HS-27A (cell line): ENCODE measurements around the gene TUBB4A.
"Not testable (repeated sequence)": the region's sequence is repeated elsewhere in the genome, so short reads cannot be mapped to it uniquely, and the experiment has no call there.

Source experiments
- DNase-seq: peaks from one replicate; pipeline ENCODE4 v3.0.0-alpha.2; 2012; ENCODE audit warnings: low read depth, missing footprints

Gene TUBB4A

GRCh38 chr19:6501740-6502648 is at the start of gene TUBB4A:
TSS of gene TUBB4A (minus strand) at chr19:6502309. CDS start at chr19:6502212, 97 bp downstream.
- DNase-seq: no peak

DNA sequence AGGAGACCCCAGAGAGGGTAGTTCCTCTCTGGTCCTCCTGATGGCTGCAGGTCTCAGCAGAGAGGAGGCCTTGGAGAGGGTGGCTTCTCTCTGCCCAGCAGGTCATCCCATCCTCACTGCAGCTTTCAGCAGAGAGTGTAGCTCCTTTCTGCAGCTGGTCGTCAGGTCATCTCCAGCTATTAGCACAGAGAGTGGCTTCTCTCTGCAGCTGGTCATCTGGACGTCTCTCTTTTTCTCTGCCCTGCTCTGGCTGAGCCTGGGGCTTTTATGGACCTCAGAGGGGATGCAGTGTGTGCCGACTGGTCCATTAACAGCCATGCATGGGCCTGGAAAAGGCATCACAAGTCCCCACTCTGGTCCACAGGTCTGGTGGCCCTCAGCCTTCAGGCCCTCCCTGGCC is 49.0 kb upstream of the TUBB4A start:
- DNase-seq: no peak

DNA sequence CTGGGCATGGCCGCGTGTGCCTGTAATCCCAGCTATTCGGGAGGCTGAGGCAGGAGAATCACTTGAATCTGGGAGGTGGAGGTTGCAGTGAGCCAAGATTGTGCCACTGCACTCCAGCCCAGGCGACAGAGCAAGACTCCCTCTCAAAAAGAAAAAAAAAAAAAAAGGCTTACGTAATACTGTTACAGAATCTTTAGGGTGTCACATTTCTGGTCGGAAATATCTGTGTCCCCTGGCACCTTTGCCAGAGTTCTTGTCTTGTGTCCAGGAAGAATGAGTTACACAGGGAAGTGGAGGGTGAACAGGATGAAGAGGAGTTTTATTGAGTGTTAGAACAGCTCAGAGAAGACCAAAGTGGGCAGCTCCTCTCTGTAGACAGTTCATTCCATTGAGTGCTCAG is 48.6 kb upstream of the TUBB4A start:
- not testable (repeated sequence) for DNase-seq

DNA sequence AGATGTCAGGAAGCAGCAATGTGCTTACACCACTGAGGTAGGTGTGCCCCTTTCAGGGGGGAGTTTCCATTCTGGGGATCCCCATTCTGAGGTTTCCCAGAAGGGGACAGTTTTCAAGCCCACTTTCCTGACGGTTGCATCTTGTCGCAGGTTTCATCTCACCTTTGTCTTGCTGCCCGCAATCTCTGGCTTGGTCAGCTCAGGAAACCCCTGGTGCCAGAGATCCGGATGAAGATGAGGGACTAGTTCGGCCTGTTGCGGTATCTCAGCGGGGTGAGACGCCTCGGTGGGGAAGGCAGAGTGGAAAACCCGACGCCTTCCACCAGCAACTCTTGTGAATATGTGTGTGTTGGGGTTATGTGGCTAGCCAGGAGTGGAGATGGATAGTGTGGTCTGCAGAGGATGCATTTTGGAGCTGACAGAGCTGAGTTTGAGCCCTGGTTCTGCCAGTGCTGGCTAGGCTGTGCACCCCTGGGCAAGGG is 41.8 kb upstream of the TUBB4A start:
- no peak for DNase-seq

- DNase-seq: no peak
These were observed 39.0 kb upstream of the TUBB4A start for GRCh38 chr19:6540918-6541689.

DNA sequence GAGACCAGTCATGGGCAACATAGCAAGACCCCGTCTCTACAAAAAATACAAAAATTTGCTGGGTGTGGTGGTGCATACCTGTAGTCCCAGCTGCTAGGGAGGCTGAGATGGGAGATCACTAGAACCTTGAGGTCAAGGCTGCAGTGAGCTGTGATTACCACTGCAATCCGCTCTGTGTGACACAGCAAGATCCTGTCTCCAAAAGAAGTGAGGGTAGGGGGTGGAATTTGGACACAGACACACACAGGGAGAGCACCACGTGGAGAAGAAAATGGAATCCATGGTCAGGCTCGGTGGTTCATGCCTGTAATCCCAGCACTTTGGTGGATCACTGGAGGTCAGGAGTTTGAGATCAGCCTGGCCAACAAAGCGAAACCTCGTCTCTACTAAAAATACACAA is 37.4 kb upstream of the TUBB4A start:
- no peak for DNase-seq

DNA sequence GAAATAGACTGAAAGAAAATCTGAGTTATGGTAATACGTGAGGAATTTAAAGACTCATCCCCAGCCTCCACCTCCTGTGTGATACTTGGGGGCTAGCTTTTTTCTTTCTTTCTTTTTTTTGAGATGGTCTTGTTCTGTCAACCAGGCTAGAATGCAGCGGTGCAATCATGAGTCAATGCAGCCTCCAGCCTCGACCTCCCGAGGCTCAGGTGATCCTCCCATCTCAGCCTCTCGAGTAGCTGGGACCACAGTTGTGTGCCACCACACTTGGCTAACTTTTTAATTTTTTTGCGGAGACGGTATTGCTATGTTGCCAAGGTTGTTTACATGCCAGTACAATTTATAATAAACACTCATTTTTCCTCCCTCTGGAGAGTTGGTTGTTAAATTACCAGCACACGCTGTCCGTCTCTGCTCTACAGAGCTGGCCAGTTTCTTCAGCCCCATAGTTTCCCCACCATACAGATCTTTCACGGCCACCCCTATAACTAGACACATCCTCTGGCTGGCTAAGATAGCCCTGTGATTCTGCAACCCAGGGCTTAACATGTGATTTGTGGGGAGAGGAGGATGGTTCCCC is 33.5 kb upstream of the TUBB4A start:
- no peak for DNase-seq

DNA sequence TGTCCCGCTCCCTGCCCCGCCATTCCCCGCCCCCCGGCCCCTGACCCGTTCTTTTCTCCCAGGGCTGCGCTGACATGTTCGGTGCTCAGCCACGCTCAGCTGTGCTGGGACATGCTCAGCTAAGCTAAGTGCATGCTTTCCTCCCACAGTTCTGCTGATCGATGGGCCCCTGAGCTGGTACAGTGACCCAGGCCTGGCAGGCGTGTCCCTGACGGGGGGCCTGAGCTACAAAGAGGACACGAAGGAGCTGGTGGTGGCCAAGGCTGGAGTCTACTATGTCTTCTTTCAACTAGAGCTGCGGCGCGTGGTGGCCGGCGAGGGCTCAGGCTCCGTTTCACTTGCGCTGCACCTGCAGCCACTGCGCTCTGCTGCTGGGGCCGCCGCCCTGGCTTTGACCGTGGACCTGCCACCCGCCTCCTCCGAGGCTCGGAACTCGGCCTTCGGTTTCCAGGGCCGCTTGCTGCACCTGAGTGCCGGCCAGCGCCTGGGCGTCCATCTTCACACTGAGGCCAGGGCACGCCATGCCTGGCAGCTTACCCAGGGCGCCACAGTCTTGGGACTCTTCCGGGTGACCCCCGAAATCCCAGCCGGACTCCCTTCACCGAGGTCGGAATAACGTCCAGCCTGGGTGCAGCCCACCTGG is 32.5 kb upstream of the TUBB4A start:
- no peak for DNase-seq

GRCh38 chr19:6533746-6534418 is 31.8 kb upstream of the TUBB4A start:
- no peak for DNase-seq

DNA sequence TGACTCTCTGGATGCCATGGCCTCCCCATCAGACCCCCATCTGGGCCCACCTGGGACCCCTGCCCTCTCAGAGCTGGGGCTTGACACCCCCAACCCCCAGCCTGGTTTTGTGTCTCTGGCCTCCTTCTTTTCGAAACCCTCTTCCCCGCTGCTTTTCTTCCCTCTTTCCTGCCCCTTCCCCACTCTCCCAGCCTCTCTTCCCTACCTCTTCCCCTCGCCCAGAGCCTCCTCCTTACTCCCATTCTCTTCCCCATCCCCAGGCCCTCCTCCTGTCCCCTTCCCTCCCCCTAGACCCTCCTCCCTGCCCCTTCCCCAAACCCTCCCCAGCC is 30.9 kb upstream of the TUBB4A start:
- no peak for DNase-seq

DNA sequence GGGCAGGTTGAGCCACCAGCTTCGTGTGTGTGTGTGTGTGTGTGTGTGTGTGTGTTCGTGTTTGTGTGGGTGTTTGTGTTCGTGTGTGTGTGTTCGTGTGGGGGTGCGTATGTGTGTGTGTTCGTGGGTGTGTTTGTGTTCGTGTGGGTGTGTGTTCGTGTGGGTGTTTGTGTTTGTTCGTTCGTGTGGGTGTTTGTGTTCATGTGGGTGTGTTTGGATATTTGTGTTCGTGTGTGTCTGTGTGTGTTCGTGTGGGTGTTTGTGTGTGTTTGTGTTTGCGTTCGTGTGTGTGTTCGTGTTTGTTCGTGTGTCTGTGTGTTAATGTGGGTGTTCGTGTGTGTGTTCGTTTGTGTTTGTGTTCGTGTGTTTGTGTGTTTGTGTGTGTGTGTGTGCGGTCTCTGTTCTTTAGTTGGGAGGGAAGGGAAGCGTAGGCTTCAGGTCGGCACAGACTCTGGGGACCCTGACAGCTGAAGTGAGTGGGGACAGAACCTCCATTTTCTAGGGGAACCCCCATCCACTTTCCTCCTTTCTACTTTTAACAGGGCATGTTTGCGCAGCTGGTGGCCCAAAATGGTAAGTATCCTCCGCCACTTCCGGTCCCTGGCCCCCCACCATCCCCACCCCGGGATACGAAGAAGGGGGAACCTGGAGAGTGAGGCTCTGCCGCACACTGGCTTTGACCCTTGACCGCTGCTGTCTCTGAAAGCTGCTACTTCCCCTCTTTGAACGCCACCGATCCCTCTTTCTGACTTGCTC is 30.3 kb upstream of the TUBB4A start:
- DNase-seq: no peak

GRCh38 chr19:6531956-6532243 is 29.8 kb upstream of the TUBB4A start:
- DNase-seq: no peak

DNA sequence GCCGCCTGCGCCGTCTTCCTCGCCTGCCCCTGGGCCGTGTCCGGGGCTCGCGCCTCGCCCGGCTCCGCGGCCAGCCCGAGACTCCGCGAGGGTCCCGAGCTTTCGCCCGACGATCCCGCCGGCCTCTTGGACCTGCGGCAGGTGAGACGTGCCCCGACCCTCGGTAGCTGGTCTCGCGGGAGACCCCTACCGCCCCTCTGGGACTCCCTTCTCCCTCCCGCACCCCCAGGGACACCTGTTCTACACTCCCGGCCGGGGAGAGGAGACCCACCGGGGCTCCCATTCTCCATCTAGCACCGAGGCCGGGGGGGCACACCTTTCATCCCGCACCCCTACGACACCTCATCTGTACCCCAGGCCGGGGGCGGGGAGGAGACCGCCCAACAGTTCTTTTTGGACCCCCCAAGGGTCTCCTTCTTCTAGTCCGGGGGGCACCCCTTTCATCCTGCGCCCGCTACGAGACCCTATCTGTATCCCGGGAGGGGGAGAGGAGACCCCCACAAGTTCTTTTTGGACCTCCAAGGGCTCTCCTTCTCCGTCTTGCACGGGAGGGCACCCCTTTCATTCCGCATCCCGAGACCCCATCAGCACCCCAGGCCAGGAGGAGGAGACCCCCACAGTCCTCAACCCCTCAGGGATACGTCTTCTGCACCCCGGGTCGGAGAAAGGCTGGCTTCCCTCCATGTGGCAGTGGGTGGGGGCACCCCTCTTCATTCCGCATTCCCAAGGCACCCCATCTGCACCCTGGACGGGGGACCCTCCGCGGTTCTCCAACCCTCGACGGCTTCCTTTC is 29.2 kb upstream of the TUBB4A start:
- DNase-seq: no peak

DNA sequence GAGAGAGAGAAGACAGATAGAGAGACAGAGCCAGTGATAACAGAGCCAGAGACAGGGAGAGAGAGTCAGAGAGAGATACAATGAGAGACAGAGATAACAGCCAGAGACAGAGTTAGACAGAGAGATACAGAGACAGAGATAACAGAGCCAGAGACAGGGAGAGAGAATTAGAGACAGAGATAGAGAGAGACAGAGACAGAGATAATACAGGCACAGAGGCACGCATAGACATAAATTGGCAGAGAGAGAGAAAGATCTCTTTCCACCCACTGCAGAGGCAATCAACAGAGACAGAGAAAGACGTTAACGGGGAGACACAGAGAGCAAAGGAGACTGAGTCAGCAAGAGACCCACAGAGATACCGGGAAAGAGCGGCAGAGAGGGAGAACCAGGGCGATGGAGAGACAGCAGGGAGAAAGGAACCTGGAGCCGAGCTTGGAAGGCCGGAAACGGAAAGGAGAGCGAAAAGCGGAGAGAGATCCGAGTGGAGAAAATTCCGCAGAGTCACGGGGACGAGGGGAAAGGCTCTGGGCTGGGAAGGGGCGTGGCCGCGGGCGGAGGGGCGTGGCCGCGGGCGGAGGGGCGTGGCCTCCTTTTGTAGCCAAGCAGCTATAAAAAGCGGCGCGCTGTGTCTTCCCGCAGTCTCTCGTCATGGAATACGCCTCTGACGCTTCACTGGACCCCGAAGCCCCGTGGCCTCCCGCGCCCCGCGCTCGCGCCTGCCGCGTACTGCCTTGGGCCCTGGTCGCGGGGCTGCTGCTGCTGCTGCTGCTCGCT is 28.5 kb upstream of the TUBB4A start, which contains the start of gene TNFSF9:
TSS of gene TNFSF9 (plus strand) at position 641 of the 777 bp plus-strand sequence. CDS start at position 652, 11 bp downstream.
- DNase-seq: no peak

DNA sequence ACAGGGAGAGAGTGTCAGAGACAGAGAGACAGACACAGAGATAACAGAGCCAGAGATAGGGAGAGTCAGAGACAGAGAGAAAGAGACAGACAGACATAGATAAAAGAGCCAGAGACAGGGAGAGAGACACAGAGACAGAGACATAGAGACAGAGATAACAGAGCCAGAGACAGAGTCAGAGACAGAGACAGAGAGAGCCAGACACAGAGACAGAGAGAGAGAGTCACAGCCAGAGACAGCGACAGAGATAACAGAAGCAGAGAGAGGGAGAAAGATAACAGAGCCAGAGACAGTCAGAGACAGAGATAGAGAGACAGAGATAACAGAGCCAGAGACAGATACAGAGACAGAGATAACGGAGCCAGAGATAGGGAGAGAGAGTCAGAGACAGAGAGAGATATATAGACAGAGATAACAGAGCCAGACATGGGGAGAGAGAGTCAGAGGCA is 27.9 kb upstream of the TUBB4A start:
- no peak for DNase-seq

DNA sequence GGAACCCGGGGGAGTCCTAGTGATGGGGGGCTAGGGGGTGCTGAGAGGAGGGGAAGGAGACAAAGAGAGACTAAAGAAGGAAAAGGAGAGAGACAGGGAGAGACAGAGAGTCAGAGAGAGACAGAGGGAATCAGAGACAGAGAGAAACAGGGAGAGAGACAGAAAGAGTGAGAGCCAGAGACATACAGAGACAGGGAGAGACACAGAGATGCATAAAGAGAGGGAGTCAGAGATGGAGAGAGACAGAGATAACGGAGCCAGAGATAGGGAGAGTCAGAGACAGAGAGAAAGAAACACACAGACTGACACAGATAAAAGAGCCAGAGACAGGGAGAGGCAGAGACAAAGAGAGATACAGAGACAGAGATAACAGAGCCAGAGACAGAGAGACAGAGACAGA is 27.2 kb upstream of the TUBB4A start:
- DNase-seq: no peak

DNA sequence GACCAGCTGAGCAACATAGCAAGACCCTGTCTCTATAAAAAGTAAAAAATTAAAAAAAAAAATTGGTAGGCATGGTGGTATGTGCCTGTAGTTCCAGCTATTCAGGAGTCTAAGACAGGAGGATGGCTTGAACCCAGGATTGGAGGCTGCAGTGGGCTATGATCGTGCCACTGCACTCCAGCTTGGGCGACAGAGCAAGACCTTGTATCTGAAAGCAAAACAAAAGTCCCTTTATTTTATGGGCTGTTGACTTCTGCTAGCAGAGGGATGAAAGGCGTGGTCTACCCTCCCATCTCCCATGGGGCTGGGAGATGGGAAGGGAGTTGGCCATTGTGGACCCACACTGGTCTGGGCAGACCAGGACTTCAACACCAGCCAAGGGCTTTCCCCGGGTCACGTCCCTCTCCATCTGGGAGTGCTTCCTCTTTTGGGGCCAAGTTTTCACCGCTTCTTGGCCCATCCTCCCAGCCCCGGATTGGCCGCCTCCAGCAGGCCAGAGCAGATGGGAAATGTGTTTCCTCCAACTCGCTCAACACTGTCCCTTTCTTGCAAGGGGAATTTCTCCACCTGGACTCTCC is 26.5 kb upstream of the TUBB4A start:
- no peak for DNase-seq

GRCh38 chr19:6527893-6528543 is 25.9 kb upstream of the TUBB4A start:
- no peak for DNase-seq
